Epithelial cell of proximal tubule (primary cell): Measurements from ENCODE around the gene SLC6A18. TPM values are rescaled to one million over a fixed set of nuclear protein-coding genes. Genes with fewer than 3 reads are reported as not detected.

Experiments used
- DNase-seq: peaks from one replicate; pipeline ENCODE4 v3.0.0-alpha.2; 2011; ENCODE audit warnings: low read depth
- H3K4me3 ChIP-seq: 2 replicates; pipeline ENCODE4 v1.5.1; 2011; ENCODE audit warnings: low read depth, mild to moderate bottlenecking, low read length
- total RNA-seq: library from RNA; depleted of rRNA; stranded (reverse); fragments of >200 nt; gene quantifications from 2 replicates; pipeline ENCODE4 v1.2.3, GENCODE V29; 2015
- TF ChIP-seq, protein P1 (sequence below): conservative IDR thresholded peaks from 2 replicates; pipeline ENCODE4 v1.5.1; 2012; ENCODE audit warnings: low read depth, mild to moderate bottlenecking, low read length

The SLC6A18 gene
- total RNA-seq, 1 donor from 2014 or later = not detected

DNA sequence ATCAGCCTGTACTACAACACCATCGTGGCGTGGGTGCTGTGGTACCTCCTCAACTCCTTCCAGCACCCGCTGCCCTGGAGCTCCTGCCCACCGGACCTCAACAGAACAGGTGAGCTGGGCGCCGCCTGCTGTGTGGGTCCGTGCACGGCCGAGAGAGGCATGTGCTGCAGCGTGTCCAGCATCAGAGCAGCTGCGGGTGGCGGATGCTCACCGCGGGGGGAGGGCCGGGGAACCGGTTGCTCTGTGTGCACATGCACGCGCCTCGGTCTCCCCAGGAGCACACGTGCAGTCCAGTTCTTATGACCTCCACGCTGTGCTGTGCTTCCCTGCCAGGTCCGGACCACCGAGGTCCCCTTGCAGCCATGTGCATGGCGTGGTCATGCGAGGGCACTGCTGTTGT lies 7.6 kb downstream of the SLC6A18 start:
- DNase-seq = no peak
- TF ChIP-seq, protein P1, sequence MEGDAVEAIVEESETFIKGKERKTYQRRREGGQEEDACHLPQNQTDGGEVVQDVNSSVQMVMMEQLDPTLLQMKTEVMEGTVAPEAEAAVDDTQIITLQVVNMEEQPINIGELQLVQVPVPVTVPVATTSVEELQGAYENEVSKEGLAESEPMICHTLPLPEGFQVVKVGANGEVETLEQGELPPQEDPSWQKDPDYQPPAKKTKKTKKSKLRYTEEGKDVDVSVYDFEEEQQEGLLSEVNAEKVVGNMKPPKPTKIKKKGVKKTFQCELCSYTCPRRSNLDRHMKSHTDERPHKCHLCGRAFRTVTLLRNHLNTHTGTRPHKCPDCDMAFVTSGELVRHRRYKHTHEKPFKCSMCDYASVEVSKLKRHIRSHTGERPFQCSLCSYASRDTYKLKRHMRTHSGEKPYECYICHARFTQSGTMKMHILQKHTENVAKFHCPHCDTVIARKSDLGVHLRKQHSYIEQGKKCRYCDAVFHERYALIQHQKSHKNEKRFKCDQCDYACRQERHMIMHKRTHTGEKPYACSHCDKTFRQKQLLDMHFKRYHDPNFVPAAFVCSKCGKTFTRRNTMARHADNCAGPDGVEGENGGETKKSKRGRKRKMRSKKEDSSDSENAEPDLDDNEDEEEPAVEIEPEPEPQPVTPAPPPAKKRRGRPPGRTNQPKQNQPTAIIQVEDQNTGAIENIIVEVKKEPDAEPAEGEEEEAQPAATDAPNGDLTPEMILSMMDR = no peak
- H3K4me3 ChIP-seq = no peak overlapping the region

DNA sequence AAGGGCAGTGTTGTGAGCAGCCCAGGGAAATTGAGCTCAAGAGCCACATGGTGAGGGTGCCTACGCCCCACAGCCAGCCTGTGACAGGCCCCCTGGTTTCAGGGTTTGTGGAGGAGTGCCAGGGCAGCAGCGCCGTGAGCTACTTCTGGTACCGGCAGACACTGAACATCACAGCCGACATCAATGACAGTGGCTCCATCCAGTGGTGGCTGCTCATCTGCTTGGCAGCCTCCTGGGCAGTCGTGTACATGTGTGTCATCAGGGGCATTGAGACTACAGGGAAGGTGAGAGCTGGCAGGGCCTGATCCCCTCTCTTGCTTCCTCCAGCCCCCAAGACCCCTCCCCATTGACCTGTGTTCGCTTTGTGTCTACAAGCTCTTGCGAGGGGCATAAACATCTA lies 10.2 kb downstream of the SLC6A18 start:
- no peak for DNase-seq
- TF ChIP-seq, protein P1 = no peak
- no peak overlapping the region for H3K4me3 ChIP-seq

DNA sequence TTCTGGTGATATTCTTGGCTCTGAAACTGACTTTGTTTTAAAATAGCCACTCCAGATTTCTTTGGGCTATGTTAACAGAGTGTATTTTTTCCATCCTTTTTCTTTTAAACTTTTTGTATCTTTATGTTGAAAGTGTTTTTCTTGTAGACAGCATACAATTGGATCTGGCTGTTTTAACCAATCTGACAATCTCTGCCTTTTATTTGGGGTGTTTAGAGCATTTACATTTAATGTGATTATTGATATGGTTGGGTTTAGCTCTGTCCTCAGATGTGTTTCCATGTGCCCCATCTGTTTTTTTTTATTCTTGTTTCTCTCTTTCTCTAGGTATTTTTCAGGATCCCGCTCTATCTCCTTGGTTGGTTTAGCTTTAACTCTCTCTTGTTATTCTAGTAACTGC lies 10.7 kb downstream of the SLC6A18 start:
- no peak overlapping the region for H3K4me3 ChIP-seq
- TF ChIP-seq, protein P1 = no peak
- DNase-seq = no peak

DNA sequence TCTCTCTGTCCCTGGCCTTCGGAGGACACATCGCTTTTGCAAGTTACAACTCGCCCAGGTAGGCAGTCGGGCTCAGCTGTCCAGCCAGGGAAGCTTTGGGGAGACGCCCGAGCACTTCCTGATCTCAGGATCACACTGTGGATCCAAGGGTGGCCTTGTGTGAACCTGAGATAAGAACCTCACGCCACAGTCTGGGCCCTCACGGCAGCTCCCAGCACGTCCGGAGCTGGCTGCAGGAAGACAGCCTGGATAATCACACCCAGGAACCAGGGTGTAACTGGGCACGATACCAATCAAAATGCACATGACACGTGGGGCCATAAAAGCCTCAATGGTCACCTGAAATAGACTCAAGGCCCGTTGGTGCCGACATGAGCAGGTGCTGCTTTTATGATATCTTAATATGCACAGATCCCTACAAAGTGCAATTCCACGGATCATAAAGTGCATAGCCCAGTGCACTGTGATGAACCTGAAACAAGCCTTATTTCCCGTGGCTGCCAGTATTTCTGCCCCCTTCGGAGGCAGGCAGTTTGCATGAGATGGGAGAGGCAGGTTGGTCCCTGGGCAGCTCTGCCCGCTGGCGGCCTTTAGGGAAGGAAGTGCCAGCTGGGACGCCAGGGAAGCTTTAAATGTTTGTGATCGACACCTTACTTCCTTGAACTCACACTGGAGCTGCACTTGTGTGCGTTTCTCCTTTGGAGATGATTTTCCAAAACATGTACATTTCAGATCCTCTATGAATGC lies 14.5 kb downstream of the SLC6A18 start:
- DNase-seq = no peak
- TF ChIP-seq, protein P1 = no peak
- H3K4me3 ChIP-seq = no peak overlapping the region

DNA sequence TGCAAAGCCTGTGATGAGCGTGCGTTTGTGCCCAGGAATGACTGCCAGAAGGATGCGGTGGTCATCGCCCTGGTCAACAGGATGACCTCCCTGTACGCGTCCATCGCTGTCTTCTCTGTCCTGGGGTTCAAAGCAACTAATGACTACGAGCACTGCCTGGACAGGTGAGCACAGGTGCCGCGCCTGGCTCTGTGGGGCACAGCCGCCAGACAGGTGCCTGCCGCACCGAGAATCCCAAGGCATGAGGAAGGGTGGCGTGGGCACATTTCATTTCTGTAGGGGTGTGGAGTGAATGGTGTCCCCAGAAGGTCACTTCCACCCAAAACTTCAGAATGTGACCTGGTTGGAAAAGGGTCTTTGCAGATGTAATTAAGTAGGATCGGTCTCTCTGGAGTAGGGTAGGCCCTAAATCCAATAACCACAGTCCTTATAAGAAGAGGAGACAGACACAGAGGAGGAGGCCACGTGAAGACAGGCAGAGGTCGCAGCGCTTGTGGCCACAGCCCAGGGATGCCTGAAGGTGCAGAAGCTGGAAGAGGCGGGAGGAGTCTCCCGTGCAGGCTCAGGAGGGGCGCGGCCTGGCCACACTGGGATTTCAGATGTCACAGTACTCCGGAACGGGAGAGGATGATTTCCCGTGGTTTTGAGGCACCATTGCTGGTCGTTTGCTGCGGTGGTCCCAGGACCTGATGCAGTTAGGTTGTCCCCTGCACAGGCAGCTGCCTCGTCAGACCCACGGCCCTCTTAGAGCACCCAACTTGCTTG lies 15.5 kb downstream of the SLC6A18 start:
- TF ChIP-seq, protein P1 = no peak
- DNase-seq = no peak
- no peak overlapping the region for H3K4me3 ChIP-seq

DNA sequence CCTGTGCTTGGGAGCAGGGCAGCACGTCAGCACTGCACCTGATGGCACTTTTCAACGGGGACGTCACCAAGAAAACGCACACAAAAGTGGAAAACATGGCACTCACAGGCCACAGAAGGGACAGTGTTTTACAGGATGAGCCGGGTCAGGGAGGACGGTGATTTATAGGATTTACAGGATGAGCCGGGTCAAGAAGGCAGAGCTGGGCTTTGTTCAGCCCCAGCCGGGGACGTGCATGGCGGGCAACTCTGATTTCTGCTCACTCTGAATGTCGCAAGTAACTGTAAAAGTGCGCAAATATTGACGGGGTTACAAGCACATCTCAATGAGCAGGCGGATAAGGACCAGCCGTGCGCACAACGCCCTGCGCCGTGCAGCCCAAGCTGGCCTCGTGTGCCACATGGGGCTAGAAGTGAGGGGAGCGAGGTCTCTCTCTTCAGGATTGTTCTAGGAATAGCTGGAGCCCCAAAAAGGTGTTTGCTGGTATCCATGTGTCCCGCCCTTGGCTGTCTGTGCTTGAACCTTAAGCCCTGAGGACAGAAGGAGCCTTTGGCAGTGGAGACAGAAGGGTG lies 16.4 kb downstream of the SLC6A18 start:
- H3K4me3 ChIP-seq = no peak overlapping the region
- TF ChIP-seq, protein P1 = no peak
- DNase-seq = no peak
